ENCODE measurements around the gene HACD2.

DNA sequence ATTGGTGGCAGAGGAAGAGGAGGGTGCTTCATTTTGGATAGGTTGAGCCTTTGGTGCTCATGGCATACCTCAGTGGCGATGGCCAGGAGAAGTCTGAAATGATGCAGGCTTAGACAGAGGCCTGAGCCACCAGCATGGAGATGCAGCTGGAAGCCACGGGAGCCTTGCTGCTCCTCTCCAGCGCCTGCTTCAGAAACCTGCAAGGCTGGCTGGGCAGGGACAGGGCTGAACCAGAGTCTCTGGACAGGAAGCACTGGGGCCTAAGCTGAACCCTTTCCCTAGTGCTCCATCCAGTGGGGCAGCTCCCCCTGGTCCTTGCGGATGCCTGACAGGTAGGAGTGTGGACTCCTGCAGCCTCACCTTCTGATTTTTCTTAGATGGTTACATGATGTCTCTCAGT is 99.3 kb downstream of the HACD2 start:
- TF ChIP-seq, protein P1, sequence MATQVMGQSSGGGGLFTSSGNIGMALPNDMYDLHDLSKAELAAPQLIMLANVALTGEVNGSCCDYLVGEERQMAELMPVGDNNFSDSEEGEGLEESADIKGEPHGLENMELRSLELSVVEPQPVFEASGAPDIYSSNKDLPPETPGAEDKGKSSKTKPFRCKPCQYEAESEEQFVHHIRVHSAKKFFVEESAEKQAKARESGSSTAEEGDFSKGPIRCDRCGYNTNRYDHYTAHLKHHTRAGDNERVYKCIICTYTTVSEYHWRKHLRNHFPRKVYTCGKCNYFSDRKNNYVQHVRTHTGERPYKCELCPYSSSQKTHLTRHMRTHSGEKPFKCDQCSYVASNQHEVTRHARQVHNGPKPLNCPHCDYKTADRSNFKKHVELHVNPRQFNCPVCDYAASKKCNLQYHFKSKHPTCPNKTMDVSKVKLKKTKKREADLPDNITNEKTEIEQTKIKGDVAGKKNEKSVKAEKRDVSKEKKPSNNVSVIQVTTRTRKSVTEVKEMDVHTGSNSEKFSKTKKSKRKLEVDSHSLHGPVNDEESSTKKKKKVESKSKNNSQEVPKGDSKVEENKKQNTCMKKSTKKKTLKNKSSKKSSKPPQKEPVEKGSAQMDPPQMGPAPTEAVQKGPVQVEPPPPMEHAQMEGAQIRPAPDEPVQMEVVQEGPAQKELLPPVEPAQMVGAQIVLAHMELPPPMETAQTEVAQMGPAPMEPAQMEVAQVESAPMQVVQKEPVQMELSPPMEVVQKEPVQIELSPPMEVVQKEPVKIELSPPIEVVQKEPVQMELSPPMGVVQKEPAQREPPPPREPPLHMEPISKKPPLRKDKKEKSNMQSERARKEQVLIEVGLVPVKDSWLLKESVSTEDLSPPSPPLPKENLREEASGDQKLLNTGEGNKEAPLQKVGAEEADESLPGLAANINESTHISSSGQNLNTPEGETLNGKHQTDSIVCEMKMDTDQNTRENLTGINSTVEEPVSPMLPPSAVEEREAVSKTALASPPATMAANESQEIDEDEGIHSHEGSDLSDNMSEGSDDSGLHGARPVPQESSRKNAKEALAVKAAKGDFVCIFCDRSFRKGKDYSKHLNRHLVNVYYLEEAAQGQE (tag by site-specific recombination; IDR thresholded peaks at IDR 0.05), result no peak
- no peak for TF ChIP-seq ZNF561 (tag by site-specific recombination; IDR thresholded peaks at IDR 0.05; ENCODE audit: borderline replicate concordance)
- no peak for TF ChIP-seq ZNF221 (tag by site-specific recombination; IDR thresholded peaks at IDR 0.05; ENCODE audit: borderline replicate concordance)
- TF ChIP-seq, protein P2, sequence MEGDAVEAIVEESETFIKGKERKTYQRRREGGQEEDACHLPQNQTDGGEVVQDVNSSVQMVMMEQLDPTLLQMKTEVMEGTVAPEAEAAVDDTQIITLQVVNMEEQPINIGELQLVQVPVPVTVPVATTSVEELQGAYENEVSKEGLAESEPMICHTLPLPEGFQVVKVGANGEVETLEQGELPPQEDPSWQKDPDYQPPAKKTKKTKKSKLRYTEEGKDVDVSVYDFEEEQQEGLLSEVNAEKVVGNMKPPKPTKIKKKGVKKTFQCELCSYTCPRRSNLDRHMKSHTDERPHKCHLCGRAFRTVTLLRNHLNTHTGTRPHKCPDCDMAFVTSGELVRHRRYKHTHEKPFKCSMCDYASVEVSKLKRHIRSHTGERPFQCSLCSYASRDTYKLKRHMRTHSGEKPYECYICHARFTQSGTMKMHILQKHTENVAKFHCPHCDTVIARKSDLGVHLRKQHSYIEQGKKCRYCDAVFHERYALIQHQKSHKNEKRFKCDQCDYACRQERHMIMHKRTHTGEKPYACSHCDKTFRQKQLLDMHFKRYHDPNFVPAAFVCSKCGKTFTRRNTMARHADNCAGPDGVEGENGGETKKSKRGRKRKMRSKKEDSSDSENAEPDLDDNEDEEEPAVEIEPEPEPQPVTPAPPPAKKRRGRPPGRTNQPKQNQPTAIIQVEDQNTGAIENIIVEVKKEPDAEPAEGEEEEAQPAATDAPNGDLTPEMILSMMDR (tag by site-specific recombination; IDR thresholded peaks at IDR 0.05), result no peak

Measured in HEK293 (cell line).